ENCODE data around the gene ZNF334.

Gene ZNF334

DNA sequence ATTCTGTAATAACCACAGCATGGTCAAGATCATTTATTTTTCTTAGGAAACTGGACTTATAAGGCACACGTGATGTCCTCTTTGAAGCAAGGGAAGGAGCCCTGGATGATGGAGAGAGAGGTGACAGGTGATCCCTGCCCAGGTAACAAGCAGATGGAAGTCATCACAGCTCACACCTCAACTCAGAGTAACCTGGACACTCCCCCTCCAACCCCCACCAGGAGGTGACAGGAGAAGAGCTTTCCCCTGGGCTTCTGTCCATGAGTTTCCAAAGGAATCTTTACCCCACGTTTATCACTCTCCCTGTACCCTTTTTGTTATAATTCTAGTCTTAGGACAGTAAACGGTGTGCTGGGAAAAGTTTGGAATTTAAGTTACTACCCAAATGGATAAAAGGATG is 28.4 kb downstream of the ZNF334 start:
- no peak for DNase-seq

- DNase-seq, result no peak
Measured at GRCh38 chr20:46483879-46484278, 29.5 kb downstream of the ZNF334 start.

GRCh38 chr20:46482864-46483263 is 30.5 kb downstream of the ZNF334 start:
- DNase-seq, result no peak

DNA sequence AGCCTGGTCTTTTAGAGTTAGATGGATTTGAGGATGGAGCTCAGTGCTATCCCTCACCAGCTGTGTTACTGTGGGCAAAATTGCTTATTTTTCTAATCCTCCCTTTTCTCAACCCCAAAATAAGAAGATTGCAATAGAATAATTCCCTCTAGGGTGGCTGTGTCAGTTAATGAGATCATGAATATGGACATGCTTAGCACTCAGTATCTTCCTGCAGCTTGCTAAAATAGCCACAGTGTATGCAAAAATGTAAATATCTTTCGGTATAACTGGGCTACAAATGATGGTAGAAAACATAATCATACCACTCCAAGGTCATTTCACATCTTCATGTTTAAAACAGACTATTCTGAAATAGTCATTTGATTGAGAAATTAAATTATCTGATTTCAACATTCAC is 35.7 kb downstream of the ZNF334 start:
- DNase-seq, result no peak

- DNase-seq, result no peak
Measured at GRCh38 chr20:46477225-46477624, 36.1 kb downstream of the ZNF334 start.

DNA sequence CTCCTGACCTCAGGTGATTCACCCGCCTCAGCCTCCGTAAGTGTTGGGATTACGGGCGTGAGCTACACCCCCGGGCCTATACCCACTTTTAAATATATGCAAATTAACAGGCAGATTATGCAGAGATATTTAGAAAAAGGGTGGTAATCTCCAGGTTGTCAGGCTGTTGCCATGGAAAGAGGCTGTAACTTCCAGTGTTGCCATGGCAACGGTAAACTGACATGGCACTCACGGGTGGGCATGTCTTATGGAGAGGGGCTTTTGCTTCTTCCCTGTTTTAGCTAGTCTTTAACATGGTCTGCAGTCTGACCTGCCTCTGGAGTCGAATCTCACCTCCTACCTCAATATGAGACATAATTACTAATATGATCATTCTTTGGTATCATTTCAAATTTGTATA is 44.9 kb downstream of the ZNF334 start:
- no peak for DNase-seq

DNA sequence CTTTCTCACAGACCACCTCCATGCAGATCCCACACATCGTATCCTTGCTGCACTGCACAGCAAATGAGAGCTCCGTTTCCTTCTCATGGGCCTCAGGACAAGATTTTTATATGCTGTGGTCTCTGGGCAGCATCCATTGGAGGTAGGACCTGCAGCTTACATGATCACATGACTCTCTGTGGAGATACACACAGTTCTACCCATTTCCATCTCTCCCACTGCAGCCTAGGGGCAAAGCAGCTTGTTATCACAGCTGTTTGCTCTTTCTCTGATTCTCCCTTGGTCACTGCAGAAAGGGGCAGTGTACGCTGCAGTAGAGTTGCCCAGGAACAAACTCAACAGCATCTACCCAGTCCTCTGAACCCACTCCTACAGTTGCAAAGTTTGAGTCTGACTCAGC is 48.9 kb downstream of the ZNF334 start:
- DNase-seq, result no peak

GRCh38 chr20:46463852-46464251 is 49.5 kb downstream of the ZNF334 start:
- no peak for DNase-seq

DNA sequence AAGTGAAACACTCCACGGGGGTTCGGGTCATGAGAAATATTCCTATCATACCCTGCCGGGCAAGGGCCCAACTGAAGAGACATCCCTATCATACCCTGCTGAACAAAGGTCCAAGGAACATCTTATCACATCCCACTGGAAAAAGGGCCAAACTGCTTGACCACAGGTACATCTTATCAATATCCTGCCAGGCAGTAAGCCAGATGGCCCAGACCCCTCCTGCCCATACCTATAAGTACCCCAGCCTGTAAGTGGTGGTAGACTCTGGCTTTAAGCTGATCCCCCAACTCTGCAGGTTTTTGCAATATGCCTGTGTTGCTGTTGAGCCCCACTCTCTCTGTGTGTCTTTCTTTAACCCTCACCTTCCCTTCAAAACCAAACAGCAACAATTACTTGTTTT is 51.6 kb downstream of the ZNF334 start:
- DNase-seq, result no peak

DNA sequence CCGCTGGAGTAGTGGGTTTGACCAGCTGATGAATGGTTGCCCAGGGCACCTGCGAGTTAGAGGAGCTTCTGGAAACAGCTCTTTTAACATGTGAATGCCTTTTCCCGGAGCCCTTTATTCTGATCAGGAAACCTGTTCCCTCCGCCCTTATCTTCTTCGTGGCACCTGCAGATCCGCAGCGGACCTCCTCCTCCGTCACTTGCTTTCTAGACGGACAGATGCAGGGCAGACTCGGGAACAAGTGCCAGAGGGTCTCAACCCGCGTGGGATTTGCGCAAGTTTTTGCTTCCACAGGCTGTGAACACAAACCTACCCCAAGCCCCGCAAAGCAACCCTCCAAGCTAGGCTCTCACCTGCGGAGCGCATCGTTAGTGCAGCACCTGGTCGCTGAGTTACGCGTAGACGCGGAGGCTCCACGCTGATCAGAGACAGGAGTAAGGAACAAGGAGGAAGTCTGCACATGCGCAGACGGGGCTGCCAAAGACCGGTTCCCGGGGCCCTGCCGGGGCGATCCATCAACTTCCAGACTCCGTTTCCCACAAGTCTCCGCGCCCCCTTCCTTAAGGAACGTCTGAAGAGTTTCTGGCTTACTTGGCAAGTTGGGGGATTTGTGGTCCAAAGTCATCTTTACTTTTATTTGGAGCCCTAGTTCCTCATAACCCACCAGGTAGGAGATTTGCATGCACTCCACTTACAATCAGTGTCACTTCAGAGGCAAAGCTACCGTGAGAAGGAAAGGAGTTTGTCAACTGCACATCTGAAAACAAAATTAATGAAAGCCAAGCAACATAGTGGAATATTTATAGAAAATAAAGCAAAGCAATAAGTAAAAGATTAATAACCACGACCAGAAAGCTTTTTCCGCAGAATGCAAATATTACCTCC is 54.3 kb downstream of the ZNF334 start:
- no peak for DNase-seq

DNA sequence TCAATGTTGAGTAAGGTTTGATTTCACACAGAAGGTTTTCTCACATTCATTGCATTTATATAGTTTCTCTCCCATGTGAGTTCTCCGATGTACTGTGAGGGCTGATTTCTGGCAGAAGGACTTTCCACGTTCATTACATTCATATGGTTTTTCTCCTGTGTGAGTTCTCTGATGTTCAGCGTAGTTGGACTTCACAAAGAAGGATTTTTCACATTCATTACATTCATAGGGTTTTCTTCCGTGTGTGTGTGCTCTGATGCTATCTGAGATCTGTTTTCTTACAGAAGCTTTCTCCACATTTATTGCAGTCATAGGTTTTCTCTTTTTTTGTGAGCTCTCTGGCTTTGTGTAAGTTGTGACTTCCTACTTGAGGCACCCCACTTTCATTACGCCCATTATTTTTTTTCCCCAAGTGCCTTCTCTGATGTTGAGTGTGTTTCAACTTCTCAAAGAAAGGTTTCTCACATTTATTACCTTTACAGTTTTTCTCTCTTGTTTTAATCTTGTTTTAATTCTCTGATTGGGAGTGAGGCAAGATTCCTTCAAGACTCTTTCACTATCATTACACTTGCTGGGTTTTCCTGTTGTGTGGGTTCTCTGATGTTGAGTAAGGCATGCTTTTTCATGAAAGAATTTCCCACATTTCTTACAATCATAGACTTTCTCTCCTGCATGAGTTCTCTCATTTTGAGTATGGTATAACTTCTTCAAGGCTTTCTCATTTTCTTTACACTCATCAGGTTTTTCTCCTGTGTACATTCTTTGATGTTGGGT is 56.9 kb downstream of the ZNF334 start:
- DNase-seq, result no peak

DNA sequence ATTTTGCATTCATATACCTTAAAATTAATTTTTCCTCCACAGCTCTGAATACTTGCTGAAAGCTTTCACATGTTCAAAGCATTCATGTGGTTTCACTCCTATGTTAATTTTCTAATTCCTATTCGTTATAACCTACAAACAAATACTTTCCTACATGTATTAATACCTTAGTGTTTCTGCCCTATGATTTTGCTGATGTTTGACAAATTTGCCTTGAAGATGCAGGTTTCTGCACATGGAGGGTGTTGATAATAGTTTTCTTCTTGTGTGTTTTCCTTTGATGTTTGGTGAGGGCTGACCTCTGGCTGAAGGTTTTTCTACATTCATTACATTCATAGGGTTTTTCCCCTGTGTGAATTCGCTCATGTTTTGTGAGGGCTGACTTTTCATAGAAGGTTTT is 57.6 kb downstream of the ZNF334 start:
- DNase-seq, result no peak
